IPS DF 4.7 (cell line): Measurements from ENCODE around the gene SURF6.
"Not testable (repeated sequence)": the region's sequence is repeated elsewhere in the genome, so short reads cannot be mapped to it uniquely, and the experiment has no call there.

ENCODE experiments used
- DNase-seq: peaks from one replicate; pipeline ENCODE4 v3.0.0-alpha.2; 2013; ENCODE audit warnings: low spot score; ENCODE audit errors: extremely low read depth

The SURF6 gene

DNA sequence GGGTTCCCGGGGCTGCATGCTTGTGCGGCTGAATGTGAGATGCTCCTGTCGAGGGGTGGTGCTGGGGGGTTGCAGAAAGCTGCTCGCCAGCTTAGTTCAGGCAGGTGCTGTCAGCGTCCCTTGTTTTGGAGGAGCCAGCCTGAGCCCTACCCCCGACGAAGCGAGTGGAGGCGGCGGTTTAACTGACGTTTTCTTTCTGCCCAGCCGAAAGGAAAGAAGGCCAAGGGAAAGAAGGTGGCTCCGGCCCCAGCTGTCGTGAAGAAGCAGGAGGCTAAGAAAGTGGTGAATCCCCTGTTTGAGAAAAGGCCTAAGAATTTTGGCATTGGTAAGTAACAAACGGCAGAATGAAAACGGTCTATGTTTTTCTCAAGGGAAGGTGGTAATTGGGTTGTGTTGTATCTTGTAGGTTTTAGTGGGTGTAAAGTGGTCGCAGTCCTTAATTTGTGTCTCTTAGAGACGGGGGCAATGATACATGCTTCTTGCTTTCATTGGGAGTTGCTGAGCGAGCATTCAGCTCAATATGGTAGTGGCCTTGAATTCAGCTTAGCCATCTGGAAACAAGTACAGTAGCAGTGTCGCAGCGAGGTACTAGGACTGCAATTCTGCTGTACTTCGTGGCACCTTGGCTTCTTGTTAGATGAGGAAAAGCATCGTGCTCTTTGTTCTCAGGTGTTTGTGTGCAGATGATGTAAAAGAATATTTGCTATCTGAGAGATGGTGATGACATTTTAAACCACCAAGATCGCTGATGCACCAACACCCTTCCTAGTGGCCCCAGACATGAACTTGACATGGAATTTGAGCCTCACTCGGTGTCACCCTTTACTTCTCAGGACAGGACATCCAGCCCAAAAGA is 13.0 kb upstream of the SURF6 start:
- DNase-seq: no peak

DNA sequence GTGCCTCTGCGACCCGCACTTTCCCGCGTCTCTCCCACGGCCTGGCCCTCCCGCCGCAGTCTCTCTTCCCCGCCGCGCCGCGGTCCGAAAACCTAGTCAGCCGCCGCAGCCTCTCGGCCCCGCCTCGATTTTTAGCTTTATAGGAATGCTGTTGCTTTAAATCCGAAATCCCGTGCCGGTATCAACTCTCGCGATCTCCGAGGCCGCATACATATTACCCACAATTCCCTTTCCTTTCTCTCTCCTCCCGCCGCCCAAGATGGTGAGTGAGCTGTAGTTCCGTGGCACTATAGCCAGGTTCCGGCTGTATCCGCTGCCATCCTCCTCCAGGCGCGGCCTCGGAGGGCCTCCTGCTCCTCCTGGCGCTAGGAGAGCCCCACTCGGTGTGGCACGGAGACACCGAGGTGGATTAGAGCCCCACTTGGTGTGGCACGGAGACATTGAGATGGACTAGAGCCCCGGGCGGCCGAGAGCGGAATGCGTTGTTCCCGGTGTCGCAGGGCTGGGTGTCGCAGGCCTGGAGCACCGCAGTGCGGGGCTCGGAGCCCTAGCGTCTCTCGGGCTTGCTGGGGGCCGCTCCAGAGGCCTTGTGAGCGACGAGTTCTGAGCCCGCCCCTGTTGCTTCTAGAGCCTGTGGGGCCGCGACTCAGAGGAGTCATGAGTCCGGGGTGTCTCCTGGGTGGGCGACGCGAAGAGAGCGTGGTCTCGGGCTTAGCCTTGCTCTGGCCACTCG is 12.2 kb upstream of the SURF6 start, which contains the start of the genes MED22 and RPL7A:
Gene MED22, minus strand, starts transcription at position 147 of the 733 bp plus-strand sequence. CDS start 1,469 bp downstream, outside the sequence.
Gene RPL7A, plus strand, starts transcription at position 234 of the 733 bp plus-strand sequence. Its CDS starts 26 bp downstream, at position 260.
- no peak for DNase-seq

DNA sequence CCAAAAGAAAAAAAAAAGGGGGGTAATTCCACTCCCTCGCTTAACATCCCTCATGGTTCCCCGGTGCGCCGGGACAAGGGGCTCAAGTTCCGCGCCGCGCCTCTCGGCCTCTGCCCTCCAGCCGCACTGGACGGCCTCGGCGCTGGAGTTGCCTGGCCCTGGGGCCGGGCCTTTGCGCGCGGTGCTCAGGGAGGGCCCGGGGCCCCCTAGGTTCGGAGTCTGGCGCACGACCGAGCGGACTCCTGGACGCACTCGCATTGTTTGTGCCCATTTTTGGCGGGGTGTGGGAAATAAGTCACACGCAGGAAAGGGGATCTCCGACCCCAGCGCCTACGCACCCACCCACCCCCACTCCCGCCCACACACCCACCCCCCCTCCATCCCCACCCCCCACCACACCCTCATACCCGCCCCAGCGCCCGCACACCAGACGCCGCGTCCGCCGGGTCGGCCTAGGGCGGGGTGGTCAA is 11.6 kb upstream of the SURF6 start:
- DNase-seq: no peak

DNA sequence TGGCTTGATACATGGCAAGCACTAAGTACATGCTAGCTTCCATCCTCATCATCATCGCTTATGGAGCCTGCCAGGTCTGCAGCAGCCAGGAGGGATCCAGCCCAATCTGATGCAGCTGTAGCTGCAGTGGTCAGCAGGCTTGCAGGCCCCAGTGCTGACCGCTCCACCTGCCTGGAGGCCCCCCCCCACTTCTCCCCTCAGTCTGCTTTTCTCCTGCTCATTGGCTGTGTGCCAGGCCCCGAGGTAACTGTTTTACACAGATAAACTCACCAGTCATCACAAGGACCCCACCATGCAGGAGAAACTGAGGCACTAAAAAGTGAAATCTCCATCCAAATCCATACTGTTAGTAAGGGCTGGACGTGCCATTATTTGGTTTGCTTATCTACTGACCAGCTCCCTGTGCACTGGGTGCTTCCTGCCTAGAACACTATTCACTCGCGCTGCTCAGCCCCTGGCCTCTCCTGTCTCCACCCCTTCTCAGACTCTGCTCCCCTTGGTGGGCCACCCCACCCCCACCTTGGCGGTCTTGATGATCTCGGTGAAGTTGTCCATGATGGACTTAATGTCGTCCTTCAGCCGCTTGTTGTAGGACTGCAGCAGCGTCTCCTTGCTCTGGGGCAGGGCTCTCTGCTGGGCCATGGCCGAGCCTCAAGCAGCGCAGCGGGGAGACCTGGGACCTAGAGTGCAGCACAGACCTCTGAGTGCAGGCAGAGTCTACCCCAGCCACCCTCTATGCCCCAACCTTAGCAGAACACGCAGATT is 10.2 kb upstream of the SURF6 start:
- DNase-seq: no peak

DNA sequence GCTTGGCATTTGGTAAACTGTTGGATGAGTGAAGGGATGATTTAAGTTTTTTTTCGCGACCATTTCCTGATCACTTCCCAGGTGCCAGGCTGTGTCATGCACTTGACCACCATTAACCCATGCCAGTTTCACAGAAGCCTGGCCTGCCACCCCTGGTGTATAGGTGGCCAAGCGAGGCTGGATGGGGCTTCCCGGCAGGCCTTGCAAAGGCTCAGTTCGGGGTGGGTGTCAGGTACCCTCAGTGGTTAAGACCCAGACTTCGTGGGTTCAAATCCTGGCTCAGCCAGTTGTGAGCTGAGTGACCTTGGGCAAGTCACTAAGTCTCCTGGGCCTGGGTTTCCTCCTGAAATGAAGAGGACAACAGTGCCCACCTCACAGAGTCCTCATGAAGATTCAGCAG is 9.6 kb upstream of the SURF6 start:
- no peak for DNase-seq

DNA sequence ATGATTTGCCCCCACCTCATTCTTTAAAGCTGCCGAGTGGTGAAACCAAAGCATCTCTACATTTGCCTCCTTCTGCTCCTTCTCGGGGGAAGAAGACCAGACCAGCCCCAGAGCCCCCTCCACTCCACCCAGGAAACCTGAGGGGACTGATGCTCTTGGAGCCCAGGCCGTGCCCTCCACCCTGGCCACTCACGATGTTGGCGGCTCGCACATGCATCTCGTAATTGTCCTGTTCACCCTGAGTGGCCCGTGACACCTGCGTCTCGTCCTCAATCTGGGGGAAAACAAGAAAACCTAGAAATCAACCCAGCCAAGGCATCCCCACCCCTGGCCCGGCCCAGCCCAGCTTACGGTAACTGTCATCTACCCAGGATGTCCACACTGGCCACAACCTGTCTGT is 9.0 kb upstream of the SURF6 start:
- DNase-seq: no peak

DNA sequence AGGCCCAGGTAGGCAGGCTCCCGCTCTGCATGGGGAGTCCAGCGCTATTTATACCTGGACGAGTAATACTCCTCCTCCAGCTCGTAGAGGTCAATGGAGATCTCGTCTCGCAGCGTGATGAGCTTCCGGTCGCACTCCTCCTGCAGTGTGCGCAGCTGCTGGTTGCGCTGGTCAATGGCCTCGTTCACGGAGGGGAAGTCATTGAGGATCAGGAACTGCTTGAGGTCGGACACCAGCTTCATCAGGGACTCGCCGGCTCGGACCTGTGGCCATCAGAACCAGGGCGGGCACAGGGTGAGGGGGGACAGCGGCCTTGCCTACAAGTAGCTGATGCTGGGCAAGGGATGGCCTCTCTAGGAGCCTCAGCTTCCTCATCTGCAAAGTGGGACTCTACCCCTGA is 8.1 kb upstream of the SURF6 start:
- DNase-seq: no peak

DNA sequence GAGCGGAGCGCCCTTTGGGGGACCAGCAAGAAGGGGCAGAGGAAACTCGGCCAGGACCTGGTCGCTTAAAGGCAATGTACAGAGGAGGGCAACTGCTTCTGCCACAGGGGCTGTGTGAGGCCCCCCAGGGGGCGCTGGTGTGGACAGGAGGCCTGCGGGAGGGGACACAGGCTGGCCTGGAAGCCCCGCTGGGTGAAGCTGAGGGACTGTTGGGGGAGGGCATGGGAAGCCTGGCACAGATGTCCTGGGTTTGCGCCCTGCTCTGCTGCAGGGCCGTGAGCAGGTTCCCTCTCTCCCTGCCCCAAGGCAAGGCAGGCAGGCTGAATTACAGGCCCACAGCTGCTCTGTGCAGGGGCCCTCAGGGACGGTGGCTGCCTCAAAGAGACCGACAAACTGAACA is 6.6 kb upstream of the SURF6 start:
- no peak for DNase-seq

DNA sequence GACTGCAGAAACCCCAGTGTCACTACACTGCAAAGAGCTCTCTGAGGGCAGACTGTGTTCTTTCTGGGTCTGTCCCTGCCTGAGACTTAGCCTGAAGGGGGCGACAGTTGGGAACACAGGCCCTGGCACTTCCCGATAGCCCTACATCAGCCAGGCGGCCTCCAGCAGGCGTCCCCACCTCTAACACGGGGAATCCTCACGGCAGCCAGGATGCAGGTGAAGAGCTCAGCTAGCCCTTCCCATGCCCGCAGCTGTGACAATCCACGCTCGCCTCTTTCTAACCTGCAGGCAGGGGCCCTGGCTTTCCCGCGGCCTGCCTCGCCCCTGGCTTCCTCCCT is 6.0 kb upstream of the SURF6 start:
- no peak for DNase-seq

DNA sequence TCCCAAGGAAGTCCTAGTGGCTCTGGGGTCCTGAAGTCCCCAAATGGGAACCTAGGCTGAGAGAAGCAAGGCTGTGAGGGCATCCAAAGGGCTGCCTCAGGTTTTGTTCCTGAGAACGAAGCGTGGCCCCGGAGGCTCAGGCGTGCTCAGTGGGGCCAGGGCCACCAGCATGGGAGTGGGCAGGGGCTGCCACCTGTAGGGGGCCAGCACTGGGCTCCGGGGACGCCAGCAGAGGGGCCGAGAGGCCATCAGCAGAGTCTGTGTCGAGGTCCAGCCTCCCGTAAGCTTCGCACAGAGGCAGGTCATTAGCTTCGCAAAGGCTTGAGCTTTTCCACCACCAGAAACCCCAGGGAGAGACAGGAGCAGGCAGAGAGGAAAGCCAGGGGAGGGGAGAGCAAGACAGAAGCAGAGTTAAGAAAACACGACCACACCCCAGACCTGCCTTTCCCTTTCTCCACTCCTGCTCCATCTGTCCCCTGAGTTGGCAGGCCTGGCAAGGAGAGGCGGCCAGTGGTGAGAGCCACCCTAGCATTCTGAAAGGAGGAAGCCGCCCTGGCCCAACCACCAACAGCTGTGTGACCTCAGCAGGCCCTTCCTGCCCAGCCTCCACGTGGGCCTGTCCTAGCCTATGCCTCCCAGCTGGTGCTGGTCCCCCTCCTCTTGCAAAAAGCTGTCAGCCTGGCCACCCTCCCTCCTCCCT is 5.5 kb upstream of the SURF6 start:
- DNase-seq: no peak

DNA sequence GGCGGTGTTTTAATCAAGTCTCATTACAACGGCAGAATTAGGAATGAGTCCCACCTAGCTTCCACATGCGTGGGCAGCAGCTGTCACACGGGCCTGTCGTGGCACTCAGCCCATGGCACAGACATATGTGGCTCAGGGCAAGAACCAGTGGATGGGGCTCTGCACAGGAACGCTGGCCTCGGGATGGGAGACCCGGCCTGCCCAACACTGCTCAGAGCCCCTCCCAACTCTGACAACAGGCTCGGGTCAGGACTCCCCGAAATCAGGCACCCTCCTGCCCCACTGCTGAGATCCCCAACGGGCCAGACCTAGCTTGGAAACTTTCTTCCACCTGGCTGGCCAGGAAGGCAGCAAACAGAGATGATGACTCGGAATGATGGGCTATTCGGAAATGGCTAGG is 4.9 kb upstream of the SURF6 start:
- DNase-seq: no peak

DNA sequence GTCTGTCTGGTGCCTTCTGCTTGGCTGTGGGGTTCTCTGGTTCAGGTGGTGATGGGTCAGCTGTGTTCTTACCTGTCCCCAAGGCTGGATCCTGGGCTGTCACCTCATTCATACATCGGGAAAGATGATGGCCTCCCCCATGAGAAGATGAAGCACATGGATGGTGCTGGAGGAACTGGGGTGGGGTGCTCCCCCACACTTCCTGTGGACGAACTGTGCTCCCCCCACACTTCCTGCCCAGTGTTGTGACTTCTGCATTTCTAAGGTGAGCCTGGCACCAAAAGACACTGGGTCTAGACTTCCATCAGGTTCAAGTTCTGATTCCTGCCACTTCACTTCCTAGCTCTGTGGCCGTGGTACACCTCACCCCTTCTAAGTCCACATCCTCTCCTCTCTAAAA is 4.3 kb upstream of the SURF6 start:
- DNase-seq: no peak

DNA sequence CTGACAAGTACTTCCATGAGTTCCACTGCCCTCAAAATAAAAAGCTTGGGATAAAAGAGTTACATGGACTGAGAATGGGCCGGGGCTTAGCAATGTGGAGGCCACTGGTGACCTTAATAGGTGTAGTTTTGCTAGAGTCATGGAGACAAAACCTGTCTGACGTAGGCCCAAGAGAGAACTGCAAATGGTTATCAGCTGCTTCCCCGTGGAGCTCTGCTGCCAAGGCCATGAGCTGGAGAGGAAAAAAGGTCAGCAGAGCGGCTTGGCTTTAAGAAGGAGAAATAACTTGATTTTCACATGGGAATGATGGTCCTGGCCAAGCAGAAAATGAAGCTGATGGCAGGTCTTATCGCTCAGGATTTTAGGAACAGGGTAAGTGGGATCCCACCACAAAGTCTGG is 3.7 kb upstream of the SURF6 start:
- DNase-seq: no peak

DNA sequence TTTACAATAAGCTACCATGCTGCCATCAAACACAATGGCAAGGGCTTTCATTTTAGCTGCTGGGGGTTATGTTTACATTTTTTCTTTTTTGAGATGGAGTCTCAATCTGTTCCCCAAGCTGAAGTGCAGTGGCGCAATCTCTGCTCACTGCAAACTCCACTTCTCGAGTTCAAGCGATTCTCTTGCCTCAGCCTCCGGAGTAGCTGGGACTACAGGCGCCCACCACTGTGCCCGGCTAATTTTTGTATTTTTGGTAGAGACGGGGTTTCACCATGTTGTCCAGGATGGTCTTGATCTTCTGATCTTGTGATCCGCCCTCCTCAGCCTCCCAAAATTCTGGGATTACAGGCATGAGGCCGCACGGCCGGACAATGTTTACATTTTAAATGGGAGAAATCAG is 1.1 kb downstream of the SURF6 start:
- not testable (repeated sequence) for DNase-seq

DNA sequence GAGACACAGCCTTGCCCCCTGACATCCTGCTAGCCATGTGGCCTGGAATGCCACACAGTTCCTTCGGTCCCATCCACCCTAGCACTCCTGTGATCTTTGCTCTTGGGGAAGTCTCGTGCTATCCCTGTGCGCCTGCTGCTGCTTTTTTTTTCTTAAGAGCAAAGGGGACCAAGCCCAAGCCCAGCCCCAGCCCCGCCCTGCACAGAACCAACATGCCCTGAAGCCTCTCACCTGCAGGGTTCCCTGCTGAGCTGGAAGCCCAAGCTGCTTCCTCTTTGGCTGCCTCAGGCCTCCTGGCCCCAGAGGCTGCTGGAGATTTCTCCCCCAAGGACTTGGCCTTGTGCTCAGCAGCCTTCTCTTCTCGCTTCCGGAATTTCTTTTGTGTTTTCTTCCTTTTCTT is 1.8 kb downstream of the SURF6 start:
- no peak for DNase-seq

DNA sequence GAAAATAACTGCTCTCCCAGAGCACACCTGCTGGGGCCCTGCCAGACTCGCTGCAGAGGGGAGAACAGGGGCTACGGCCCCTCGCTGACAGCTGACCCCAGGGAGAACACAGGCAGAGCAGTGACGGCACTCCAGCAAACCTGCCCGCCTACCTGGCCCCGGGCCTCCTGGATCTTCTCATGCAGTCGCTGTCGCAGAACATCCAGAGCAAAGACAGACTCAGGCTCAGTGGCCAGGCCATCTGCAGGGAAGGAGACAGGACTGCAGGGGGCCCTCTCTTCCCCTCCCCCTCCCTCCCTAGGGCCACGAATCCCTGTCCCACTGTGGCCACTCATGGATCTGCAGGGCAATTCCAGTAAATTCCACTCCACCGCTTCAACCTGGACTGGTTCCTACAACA is 2.4 kb downstream of the SURF6 start:
- DNase-seq: no peak

DNA sequence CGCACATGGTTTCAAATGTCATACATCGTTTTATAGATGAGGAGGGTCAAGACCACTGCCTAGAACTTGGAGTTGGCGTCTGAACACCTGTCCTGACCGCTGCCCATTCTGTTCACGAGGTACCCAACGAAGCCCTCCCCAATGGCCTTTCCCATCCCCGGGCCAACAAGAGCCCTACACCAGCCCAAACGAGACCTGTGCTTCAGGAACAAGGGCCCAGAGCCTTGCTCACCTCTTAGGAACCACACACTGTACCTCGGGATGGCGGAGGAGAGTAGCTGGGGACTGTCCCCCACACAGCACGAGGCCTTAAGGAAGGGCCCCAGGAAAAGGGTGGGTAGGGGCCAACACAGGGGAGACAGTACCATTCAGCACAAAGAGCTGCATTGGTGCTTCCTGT is 3.0 kb downstream of the SURF6 start:
- no peak for DNase-seq

DNA sequence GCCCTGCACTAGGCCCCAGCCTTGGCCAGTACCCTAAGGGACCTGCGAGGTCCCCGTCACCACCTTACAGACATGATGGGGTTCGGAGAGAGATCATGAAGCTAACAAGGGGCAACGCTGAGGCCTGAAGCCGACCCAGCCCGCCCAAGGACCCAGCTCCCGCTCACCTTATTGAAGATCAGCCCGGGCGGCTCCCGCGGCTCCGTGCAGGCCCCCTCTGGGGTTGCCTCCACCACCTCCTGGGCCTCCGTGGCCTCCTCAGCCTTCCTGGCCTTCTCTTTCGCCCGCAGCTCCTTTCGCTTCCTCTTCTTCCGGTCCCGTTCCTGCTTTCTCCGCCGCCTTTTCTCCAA is 3.6 kb downstream of the SURF6 start:
- DNase-seq: no peak

DNA sequence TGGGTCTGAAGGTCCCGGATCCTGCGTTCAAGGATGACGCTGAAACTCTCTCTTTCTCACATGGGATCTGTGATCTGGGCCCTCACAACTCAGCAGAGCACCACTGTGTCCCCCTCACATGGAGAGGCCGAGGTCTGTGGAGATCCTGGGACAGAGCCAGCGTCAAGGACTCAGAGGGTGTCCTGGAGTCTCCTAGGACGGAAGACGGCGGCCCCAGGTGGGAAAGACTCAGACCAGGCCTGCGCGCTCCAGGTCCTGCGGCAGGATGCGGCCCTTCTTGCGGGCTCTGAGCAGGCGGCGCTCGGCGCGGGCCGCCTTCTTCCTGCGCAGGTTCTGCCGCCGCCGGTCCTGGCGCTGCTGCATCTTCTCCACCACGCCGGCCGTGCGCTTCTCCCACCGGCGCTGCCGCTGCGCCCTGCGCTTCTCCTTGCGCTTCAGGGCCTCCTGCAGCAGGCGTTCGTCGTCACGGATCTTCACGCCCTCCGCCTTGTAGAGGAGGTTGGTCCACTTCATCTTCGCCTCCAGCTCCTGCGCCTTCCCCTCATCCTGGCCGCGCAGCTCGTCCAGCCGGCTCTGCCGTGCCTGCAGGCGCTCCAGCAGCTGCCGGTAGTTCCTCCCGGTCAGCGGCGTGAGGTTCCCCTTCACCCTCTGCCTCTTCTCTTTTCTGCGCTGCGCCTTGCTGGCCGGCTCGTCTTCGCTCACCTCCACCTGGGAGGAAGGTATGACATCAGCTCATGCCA is 4.2 kb downstream of the SURF6 start:
- no peak for DNase-seq

DNA sequence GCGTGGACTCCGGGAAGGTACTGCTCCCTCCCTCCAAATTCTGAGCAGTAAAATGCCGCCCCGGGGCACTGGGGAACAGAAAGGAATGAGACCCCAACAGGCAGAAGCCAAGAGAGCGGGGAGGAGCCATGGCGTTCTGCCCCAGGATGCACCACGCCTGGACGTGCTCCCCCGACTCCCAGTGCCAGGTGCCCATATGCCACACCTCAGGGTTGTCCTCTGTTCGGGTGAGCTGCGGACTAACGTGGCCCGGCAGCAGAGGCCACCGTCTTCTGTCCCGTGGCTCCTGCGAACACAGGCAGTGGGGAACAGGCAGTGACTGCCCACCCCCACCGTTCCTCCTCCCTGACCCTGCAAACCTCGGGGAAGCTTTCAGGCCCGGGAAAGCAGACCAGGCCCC is 4.8 kb downstream of the SURF6 start:
- DNase-seq: no peak
